ENCODE data around the gene TNS3. TPM values are rescaled to one million over a fixed set of nuclear protein-coding genes. Genes with fewer than 3 reads are reported as not detected.

The TNS3 gene
- total RNA-seq, 1 experiment from 2014 or later, result 9.5 TPM

DNA sequence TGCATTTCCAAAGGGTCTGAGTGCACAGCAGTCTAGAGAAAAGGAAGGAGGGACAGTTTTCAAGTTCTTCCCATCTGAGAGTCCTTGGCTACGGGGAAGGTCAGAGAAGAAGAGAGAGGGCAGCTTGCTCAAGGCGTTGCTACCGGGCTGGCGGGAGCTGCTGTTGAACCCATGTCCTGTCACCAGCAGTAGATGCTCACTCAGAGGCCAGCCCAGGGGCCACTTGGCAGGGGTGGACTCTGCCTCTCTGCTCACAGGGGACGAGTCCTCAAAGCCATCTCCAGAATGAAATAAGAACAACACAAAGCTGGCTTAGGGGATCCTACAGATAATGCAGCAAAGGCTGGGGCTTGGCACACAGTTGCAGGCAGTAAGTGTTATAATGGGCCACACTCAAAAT lies 231.5 kb downstream of the TNS3 start:
- no peak overlapping the region; a peak in 1 of 7 replicates for H3K27ac Mint-ChIP-seq
- no peak for DNase-seq

More for the DNA sequence above, 231.5 kb downstream of the TNS3 start:
- Mint-ChIP-seq H3K27me3 (ENCODE audit: low read depth) (no peaks in the 10 kb centered on the region), H3K9me3 (no peaks in the 10 kb centered on the region), H3K4me1 (no peaks in the 10 kb centered on the region; a peak in 1 of 4 replicates), H3K4me3 (no peak overlapping the region), H3K36me3 (ENCODE audit: insufficient read depth in 1 of 3, low read depth in 3 of 3) (no peaks in the 10 kb centered on the region)
- no peak overlapping the region for H4K91ac ChIP-seq (ENCODE audit: insufficient read length, low read depth, low read length)
- H3K79me2 ChIP-seq (ENCODE audit: insufficient read depth, low read length), result no peaks in the 10 kb centered on the region
- no peaks in the 10 kb centered on the region; the same call in 1 of the 2 replicates for H3K4me1 ChIP-seq (ENCODE audit: insufficient read depth, low read length)
- TF ChIP-seq, protein P1, sequence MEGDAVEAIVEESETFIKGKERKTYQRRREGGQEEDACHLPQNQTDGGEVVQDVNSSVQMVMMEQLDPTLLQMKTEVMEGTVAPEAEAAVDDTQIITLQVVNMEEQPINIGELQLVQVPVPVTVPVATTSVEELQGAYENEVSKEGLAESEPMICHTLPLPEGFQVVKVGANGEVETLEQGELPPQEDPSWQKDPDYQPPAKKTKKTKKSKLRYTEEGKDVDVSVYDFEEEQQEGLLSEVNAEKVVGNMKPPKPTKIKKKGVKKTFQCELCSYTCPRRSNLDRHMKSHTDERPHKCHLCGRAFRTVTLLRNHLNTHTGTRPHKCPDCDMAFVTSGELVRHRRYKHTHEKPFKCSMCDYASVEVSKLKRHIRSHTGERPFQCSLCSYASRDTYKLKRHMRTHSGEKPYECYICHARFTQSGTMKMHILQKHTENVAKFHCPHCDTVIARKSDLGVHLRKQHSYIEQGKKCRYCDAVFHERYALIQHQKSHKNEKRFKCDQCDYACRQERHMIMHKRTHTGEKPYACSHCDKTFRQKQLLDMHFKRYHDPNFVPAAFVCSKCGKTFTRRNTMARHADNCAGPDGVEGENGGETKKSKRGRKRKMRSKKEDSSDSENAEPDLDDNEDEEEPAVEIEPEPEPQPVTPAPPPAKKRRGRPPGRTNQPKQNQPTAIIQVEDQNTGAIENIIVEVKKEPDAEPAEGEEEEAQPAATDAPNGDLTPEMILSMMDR (conservative IDR thresholded peaks at IDR 0.05), result no peak
- no peak overlapping the region for H2AK5ac ChIP-seq (ENCODE audit: insufficient read length, low read length)
- no CpG with 5 or more reads among the region's 5 CpGs for WGBS (ENCODE audit: extremely low coverage, insufficient read length, low lambda C conversion rate)
- H3K23ac ChIP-seq (ENCODE audit: insufficient read length, low read depth, low read length), result no peak overlapping the region
- H3K4ac ChIP-seq (ENCODE audit: low read depth, low read length), result no peak overlapping the region
- H3K56ac ChIP-seq (ENCODE audit: insufficient read length, low read depth, low read length), result no peak overlapping the region
- H2BK20ac ChIP-seq (ENCODE audit: low read depth, low read length, poor library complexity, severe bottlenecking), result no peak overlapping the region
- H3K14ac ChIP-seq (ENCODE audit: insufficient read depth, low read length), result no peak overlapping the region
- no peak overlapping the region for H3K4me2 ChIP-seq (ENCODE audit: insufficient read depth, insufficient read length, low read length)
- H3K9ac ChIP-seq (ENCODE audit: extremely low read depth, insufficient read length, low read length), result no peak overlapping the region
- H2AFZ ChIP-seq (ENCODE audit: low read length), result no peak overlapping the region
- H4K8ac ChIP-seq (replicated peaks; ENCODE audit: insufficient read length, low read depth, low read length), result no peak overlapping the region
- H4K20me1 ChIP-seq (ENCODE audit: control insufficient read depth, insufficient read depth, insufficient read length), result no peaks in the 10 kb centered on the region
- H2BK15ac ChIP-seq (ENCODE audit: low read depth, low read length), result no peak overlapping the region
- no peak overlapping the region for H2BK120ac ChIP-seq (ENCODE audit: low read depth, low read length, poor library complexity, severe bottlenecking)
- H3K9me3 ChIP-seq (ENCODE audit: control insufficient read depth, low read depth, low read length), result no peaks in the 10 kb centered on the region
- H3K27ac ChIP-seq (ENCODE audit: insufficient read length, low read depth, low read length), result no peak overlapping the region
- H3K79me1 ChIP-seq (ENCODE audit: insufficient read depth, low read depth, low read length, poor library complexity, severe bottlenecking), result no peaks in the 10 kb centered on the region
- no peaks in the 10 kb centered on the region for H3K23me2 ChIP-seq (ENCODE audit: insufficient read length, low read depth, low read length, poor library complexity, severe bottlenecking)
- no peak overlapping the region for H3K18ac ChIP-seq (ENCODE audit: insufficient read length, low read depth, low read length)
- no peak overlapping the region for H2BK12ac ChIP-seq (ENCODE audit: insufficient read length, low read depth, low read length)
- H3K27me3 ChIP-seq (ENCODE audit: insufficient read depth, low read length), result no peaks in the 10 kb centered on the region
- H2BK5ac ChIP-seq (ENCODE audit: insufficient read length, low read length), result no peak overlapping the region
- H4K5ac ChIP-seq (ENCODE audit: insufficient read length, low read depth, low read length), result no peak overlapping the region
- H3T11ph ChIP-seq (ENCODE audit: low read length), result no peak overlapping the region
